Measurements from ENCODE around the gene ARHGAP6. TPM values are rescaled to one million over a fixed set of nuclear protein-coding genes. Genes with fewer than 3 reads are reported as not detected.

ARHGAP6 gene
- total and polyA plus RNA-seq, 2 of the 4 experiments (the other 2 are of a cell fraction): 1.4 to 1.8 TPM

- Histone ChIP-seq H2AK5ac (ENCODE audit: low read depth, low read length) (no peak overlapping the region), H2AFZ (replicated peaks; ENCODE audit: low read length, poor library complexity) (no peak overlapping the region), H4K8ac (ENCODE audit: low read depth in 2 of 2, low read length in 2 of 2) (no peak overlapping the region), H4K91ac (ENCODE audit: insufficient read depth, low read depth, low read length) (no peak overlapping the region), H3K79me1 (ENCODE audit: low read depth in 1 of 2, low read length in 2 of 2) (no peaks in the 10 kb centered on the region), H3K36me3 (ENCODE audit: control insufficient read depth, insufficient read depth, low read length) (no peaks in the 10 kb centered on the region), H3K4me2 (ENCODE audit: low read depth, low read length) (no peak overlapping the region), H3K9me1 (ENCODE audit: insufficient read depth, low read length) (no peaks in the 10 kb centered on the region), H3K56ac (ENCODE audit: extremely low read depth, insufficient read depth, low read length) (no peak overlapping the region), H2AK9ac (replicated peaks; ENCODE audit: low read depth, low read length, poor library complexity) (no peak overlapping the region), H2BK5ac (ENCODE audit: low read depth, low read length, poor library complexity, severe bottlenecking) (no peak overlapping the region), H3K9ac (ENCODE audit: low read depth, low read length) (no peak overlapping the region), H2BK20ac (ENCODE audit: low read depth, low read length) (no peak overlapping the region), H3K27ac (ENCODE audit: insufficient read depth, low read length) (no peak overlapping the region), H3K4ac (ENCODE audit: low read depth, low read length) (no peak overlapping the region), H4K20me1 (ENCODE audit: insufficient read depth, low read length) (no peaks in the 10 kb centered on the region), H3K4me3 (ENCODE audit: insufficient read depth, low read depth, low read length) (no peak overlapping the region), H3K23ac (ENCODE audit: low read depth, low read length) (no peak overlapping the region), H2BK120ac (ENCODE audit: low read depth, low read length) (no peak overlapping the region), H2BK15ac (ENCODE audit: low read depth, low read length) (no peak overlapping the region), H4K5ac (ENCODE audit: low read depth, low read length) (no peak overlapping the region), H3K18ac (ENCODE audit: low read depth, low read length) (no peak overlapping the region), H3K27me3 (ENCODE audit: control insufficient read depth, insufficient read depth, low read length) (no peaks in the 10 kb centered on the region), H3K9me3 (ENCODE audit: control insufficient read depth, insufficient read depth, low read length) (no peaks in the 10 kb centered on the region), H3K4me1 (ENCODE audit: control insufficient read depth, insufficient read depth, low read length) (no peaks in the 10 kb centered on the region), H3K14ac (replicated peaks; ENCODE audit: low read depth, low read length) (no peak overlapping the region)
- dilution Hi-C loops (cut with HindIII; ENCODE audit: low sequenced_read_pairs, unreplicated experiment): no loop called here
- in situ Hi-C loops (cut with MboI; ENCODE audit: low sequenced_read_pairs): no loop called here
- BruUV-seq (replicated peaks): no TSS peak
- TF ChIP-seq NFE2L2 (IDR thresholded peaks at IDR 0.05; ENCODE audit: low read depth, low read length): no peak
- no peak for TF ChIP-seq MXI1 (IDR thresholded peaks at IDR 0.05; ENCODE audit: borderline replicate concordance, low read depth, low read length)
- no peak for TF ChIP-seq SMC3 (IDR thresholded peaks at IDR 0.05; ENCODE audit: low read depth, low read length)
- TF ChIP-seq BHLHE40 (IDR thresholded peaks at IDR 0.05; ENCODE audit: low read depth, low read length): no peak
- no peak for TF ChIP-seq RAD21 (IDR thresholded peaks at IDR 0.05; ENCODE audit: low read length)
- no peak for TF ChIP-seq MAZ (IDR thresholded peaks at IDR 0.05; ENCODE audit: borderline replicate concordance, low read depth, low read length)
- no peak for TF ChIP-seq CEBPB (IDR thresholded peaks at IDR 0.05; ENCODE audit: low read depth, low read length)
- TF ChIP-seq, protein P1, sequence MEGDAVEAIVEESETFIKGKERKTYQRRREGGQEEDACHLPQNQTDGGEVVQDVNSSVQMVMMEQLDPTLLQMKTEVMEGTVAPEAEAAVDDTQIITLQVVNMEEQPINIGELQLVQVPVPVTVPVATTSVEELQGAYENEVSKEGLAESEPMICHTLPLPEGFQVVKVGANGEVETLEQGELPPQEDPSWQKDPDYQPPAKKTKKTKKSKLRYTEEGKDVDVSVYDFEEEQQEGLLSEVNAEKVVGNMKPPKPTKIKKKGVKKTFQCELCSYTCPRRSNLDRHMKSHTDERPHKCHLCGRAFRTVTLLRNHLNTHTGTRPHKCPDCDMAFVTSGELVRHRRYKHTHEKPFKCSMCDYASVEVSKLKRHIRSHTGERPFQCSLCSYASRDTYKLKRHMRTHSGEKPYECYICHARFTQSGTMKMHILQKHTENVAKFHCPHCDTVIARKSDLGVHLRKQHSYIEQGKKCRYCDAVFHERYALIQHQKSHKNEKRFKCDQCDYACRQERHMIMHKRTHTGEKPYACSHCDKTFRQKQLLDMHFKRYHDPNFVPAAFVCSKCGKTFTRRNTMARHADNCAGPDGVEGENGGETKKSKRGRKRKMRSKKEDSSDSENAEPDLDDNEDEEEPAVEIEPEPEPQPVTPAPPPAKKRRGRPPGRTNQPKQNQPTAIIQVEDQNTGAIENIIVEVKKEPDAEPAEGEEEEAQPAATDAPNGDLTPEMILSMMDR (conservative IDR thresholded peaks at IDR 0.05; ENCODE audit: low read depth, low read length): no peak
- TF ChIP-seq CHD1 (IDR thresholded peaks at IDR 0.05; ENCODE audit: low read depth, low read length): no peak
- no peak for TF ChIP-seq MAFK (IDR thresholded peaks at IDR 0.05; ENCODE audit: low read depth, low read length)
- TF ChIP-seq POLR2A (IDR thresholded peaks at IDR 0.05; ENCODE audit: low read depth, low read length): no peak
- no peak for TF ChIP-seq RCOR1 (IDR thresholded peaks at IDR 0.05; ENCODE audit: insufficient replicate concordance, low read length)
- TF ChIP-seq FOS (IDR thresholded peaks at IDR 0.05; ENCODE audit: low read depth, low read length): no peak
- TF ChIP-seq RFX5 (IDR thresholded peaks at IDR 0.05; ENCODE audit: low read depth, low read length): no peak
- TF ChIP-seq USF2 (IDR thresholded peaks at IDR 0.05; ENCODE audit: low read depth, low read length): no peak
- TF ChIP-seq, protein P2, sequence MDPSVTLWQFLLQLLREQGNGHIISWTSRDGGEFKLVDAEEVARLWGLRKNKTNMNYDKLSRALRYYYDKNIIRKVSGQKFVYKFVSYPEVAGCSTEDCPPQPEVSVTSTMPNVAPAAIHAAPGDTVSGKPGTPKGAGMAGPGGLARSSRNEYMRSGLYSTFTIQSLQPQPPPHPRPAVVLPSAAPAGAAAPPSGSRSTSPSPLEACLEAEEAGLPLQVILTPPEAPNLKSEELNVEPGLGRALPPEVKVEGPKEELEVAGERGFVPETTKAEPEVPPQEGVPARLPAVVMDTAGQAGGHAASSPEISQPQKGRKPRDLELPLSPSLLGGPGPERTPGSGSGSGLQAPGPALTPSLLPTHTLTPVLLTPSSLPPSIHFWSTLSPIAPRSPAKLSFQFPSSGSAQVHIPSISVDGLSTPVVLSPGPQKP (IDR thresholded peaks at IDR 0.05; ENCODE audit: borderline replicate concordance, low read depth, low read length): no peak
- POLR2A ChIA-PET (ENCODE audit: unreplicated experiment): no interaction called here
- CTCF ChIA-PET: no interaction called here
- WGBS, 2 experiments (ENCODE audit: extremely low coverage in 2 of 2, insufficient read length in 1 of 2): no CpG with 5 or more reads among the region's 5 CpGs
- ATAC-seq (ENCODE audit: low read depth): no peak
- DNase-seq: no peak
- intact Hi-C loops (cut with micrococcal nuclease): no loop called here
These were observed 37.3 kb downstream of the ARHGAP6 start for GRCh38 chrX:11628399-11628798.
